HTERT RPE-1 (cell line): ENCODE results near the gene MCM6.

Experiments used
- in situ Hi-C: fragments of 300-500 bp; cut with MboI; formaldehyde crosslinking; loops from 4 replicates; pipeline ENCODE4 v1.14.3; 2020; ENCODE audit warnings: low sequenced_read_pairs

MCM6 gene

DNA sequence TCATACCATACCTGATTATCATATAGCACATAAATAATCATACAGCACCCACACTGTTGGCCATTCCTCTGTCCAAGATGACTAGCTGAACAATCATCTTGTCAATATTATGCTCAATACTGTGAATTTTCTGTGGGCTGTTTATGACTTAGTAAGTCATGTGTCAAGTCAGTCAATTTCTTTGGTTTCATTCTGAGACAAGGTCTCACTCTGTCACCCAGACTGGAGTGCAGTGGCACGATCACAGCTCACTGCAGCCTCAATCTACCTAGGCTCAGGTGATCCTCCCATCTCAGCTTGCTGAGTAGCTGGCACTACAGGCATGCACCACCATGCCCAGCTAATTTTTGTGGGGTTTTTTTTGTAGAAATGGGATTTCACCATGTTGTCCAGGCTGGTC lies 5.7 kb downstream of the MCM6 start:
- in situ Hi-C loops, result no loop called here

- in situ Hi-C loops, result no loop called here
These were observed 13.0 kb downstream of the MCM6 start for GRCh38 chr2:135863233-135863632.

DNA sequence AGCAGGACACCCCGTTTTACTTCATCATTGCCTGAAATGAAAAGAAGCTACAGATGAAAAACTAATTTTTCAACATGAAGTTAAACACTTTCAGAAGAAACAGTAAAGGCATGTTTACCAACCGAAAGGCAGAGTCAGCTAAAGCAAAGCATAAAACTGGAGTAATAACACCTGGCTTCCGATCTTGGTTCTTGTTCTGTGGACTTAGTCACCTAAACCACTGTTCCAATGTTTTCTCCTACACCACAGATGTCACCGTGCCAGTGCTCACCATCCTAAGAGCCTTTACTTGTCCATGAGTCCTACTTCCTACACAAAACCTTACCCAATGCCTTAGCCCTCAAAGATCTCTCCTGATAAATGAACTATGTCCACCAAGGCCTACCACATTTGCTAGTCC lies 13.5 kb downstream of the MCM6 start:
- in situ Hi-C loops, result no loop called here

DNA sequence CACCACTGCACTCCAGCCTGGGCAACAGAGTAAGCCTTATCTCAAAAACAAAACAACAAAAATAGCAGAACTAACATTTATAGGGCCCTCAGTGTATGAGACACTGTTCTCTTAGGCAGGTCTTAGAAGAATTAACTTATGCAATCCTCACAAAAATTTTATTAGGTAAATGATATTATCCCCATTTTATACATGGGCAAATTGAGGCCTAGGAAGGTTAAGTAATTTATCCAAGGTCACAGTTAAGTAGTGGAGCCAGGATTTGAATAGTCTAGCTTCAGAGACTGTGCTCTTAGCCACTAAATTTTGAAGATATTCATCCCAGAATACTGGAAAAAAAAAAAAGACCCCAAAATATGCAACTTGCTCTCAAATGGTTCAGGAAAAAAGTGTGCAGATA lies 22.8 kb downstream of the MCM6 start:
- in situ Hi-C loops, result no loop called here

DNA sequence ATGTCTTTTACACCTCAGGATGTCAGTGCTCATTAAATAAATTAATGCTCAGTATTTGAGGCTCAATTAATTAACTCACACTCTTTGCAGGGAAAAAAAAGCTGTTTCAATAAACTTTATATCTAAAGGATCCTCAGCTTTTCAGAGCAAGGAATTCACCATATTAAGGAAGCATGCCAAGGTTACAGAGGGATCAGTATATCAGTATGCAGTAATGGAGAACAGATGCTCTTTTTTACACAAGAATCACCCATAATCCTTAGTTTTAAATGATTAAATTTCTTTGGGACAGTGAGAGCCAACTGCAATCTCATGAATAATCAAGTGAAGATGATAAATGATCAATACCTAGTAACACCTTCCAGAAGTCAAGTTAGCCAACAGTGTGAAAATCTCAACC lies 24.4 kb downstream of the MCM6 start:
- in situ Hi-C loops, result no loop called here

DNA sequence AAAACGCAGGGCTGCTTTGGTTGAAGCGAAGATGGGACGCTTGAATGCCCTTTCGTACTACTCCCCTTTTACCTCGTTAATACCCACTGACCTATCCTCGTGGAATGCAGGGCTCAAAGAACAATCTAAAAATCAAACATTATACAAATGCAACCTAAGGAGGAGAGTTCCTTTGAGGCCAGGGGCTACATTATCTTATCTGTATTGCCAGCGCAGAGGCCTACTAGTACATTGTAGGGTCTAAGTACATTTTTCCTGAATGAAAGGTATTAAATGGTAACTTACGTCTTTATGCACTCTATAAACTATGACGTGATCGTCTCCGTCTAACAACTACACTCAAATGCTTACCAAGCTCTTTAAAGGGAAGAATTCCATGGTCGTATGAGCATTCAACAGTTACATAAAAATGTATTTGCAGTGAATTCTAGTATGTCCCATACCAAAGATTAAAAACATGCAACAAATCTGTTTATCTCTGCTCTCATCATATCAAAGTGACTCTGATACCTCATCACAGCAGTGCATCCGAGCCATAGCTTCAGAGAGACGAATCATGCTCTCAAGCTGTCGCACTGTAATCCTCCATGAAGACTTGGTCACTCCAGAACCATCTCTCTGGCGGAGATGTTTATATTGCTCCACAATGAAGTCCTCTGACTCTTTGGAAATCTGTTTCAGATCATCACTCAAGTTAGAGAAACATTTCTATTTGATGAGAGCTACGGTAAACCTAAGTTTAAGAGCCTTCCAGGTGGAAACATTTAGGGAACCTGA lies 25.2 kb downstream of the MCM6 start:
- in situ Hi-C loops, result no loop called here

DNA sequence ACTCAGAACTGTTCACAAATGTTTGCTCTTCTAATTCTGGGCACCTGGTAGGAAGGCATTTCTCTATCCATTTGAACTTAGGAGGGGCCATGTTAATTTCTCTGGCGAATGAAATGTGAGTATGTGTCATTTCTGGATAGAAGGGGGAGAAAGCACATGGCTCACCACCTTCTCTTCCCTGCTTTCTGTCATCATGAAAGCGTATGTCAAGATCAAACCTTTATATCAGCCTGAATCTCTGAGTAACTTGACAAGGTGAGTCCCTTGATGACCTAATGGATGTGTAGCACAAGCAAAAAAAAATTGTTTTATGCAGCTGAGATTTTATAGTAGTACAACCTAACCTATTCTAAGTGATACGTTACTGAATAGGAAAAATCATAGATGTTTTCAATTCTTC lies 27.2 kb downstream of the MCM6 start:
- in situ Hi-C loops, result no loop called here

GRCh38 chr2:135845997-135846396 lies 30.2 kb downstream of the MCM6 start:
- in situ Hi-C loops, result no loop called here

DNA sequence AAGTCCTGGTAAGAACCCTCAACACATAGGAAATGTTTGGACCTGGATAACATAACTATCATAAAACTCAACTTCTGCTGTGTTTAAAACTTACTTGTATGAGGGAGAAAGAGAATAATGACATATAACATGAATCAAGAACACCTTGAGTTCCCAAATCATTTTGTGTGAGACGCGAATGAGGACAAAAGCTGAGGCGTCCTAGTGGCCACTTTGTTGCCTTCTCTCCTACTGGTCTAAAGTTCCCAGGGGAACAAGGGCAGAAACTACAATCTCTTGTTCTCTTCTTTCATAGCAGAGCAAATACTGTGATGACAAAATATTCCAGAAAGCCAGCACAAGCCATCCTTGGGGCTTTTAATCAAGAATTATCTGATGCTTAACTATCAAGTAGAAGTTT lies 31.0 kb downstream of the MCM6 start:
- in situ Hi-C loops, result no loop called here

GRCh38 chr2:135844301-135844895 lies 31.8 kb downstream of the MCM6 start:
- in situ Hi-C loops, result no loop called here

- in situ Hi-C loops, result no loop called here
These were observed 32.6 kb downstream of the MCM6 start for GRCh38 chr2:135843671-135844070.

DNA sequence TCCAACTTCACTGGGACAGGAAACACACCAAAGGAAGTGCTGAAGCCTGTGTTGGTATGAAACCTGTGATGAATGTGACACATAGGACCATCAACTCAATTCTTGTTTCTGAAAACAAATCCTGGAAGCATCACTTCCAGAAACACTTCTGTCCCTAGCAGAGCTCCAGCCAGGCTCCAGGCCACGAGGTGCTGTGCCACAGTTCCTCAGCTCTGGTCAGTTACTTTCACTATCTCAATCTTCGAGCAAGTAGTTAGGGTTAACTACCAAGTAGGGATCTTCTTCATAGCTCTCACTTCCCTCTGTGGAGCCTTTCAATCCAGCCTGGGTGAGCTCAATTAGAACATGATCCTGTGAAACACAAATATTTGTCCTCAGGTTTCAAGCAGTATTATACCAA lies 35.6 kb downstream of the MCM6 start:
- in situ Hi-C loops, result no loop called here

DNA sequence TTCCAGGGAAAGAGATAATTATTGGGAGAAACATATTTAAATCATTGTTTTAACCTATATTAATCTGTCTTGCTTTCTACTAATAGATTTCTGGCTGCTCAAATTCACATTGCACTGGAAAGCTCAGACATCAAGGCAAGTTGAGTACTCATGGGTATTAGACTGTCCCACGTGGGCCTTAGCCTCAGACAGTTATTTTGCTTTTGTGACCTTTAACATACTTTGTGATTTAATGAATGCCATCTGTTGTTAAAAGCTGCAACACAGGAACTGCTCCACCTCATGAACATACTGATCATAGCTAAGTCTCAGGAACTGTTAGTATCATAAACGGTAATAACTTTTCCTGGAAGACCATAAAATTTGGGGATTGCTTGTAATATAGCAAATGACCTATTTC lies 36.5 kb downstream of the MCM6 start:
- in situ Hi-C loops, result no loop called here

DNA sequence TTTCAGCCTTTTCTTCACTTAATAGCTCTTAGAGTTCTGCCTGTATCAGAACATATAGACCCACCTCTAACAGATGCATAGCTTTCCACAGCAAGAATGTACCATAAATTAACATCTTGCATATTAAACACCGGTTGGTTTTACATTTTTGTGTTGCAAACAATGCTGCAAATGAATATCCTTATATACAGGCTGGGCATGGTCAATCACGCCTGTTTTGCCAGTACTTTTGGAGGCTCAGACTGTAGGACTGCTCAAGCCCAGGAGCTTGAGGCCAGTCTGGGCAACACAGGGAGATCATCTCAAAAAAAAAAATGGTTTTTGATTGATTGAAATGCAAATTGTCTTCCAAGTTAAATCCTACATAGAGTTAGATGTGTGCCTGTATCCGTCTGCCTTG lies 37.7 kb downstream of the MCM6 start:
- in situ Hi-C loops, result no loop called here

DNA sequence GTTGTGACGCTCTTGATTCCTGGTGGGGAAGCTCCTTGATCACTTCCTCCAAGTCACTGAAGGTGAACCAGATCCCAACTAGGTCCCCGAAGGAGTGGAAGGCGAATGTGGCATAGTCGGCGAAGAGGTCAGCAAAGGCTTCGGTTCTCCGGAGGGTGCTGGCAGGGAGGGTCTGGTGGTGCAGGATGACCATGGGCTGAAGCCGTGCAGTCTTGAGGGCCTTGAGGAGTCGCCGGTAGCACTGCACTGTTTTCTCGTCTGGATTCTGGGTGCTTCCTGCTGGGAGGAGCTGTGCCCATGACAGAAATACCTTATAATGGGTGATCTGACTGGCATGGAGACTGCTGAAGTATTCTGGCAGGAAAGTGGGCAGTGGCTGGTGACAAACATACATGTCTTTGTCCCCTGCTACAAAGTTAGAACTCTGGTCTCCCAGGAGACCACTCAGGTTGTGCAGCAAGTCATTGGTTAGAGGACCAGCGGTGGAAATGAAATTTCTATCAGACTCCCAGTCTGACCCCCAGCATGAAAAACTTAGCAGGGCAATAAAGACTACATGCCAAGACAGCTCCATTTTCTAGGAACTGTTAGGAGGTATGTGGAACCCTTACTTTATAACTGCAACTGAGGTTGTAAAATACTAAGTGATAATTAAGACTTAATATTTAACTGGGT lies 39.5 kb downstream of the MCM6 start, which contains the start of gene LCT:
TSS of gene LCT (minus strand) at position 589 of the 675 bp plus-strand sequence. CDS start at position 574, 15 bp downstream.
- in situ Hi-C loops, result no loop called here

GRCh38 chr2:135832891-135833290 lies 43.4 kb downstream of the MCM6 start:
- in situ Hi-C loops, result no loop called here

DNA sequence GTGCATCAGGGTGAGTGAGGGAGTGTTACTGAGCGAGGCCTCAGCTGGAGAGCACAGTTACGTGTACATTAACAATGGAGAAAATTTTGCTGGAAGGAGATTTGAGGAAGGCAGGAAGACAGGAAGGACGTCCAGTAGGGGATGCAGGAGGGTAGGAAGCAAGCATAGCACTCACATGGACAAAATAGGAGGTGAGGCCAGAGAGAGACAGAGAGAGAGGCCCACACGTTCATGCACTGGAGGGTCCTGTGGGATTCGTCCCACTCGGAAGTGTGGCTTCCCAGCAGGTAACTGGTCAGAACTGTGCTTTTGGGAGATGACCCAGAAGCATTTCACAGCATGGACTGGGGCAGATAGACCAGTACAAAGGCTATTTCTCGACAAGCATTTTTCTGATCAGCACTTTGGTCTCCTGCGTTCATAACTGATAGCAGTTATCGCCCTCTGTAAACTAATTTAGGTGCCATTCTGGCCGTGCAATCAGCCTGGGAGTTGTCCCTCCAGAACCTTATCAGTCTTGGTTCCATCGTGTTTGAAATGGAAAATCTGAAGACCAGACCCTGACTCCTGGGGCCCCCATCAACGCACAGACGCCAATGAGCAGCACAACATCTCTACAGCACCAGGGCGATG lies 44.9 kb downstream of the MCM6 start:
- in situ Hi-C loops, result no loop called here

DNA sequence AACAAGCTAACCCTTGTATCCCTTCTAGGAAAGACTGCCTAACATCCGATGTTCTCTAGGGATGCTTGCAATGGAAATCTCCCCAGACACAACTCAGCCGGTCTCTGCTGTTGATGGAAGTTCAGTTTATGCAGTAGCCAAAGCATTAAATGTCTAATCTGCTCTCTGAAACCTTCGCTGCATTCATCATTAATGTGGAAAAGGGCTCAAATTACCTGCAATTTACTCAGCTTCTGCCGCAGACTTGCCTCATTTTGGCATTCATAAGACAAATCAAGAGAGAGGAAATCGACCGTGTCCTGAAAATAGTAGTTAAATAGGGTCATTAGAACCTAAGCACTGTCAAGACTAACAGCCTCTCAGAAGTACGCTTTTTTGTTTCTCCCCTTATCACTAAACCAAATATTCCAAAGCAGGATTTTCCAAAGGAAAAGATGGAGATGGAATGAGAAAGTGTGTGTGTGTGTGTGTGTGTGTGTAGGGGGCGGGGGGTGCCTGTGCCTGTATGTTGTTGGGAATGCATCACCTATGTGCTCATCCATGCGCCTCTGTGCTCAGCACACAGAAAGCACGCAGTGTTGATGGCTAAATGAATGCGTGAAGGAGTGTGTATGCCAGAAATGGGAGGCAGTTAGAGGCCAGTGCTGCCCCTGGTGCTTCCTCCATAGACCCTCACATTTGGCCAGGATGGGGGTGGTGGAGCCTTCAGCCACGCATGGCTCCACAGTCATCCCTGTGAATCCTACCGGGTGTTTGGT lies 46.7 kb downstream of the MCM6 start:
- in situ Hi-C loops, result no loop called here

GRCh38 chr2:135826544-135826943 lies 49.7 kb downstream of the MCM6 start:
- in situ Hi-C loops, result no loop called here

GRCh38 chr2:135825550-135826176 lies 50.6 kb downstream of the MCM6 start:
- in situ Hi-C loops, result no loop called here
